GM19455 (cell line): ENCODE measurements around the gene ARPC1B.
"Not testable (repeated sequence)": the region's sequence is repeated elsewhere in the genome, so short reads cannot be mapped to it uniquely, and the experiment has no call there.

ENCODE experiments used
- ATAC-seq: cut with Tn5 transposase; IDR thresholded peaks from one replicate; pipeline ENCODE4 v1.9.1; 2021; ENCODE audit not compliant: unreplicated experiment

The ARPC1B gene

DNA sequence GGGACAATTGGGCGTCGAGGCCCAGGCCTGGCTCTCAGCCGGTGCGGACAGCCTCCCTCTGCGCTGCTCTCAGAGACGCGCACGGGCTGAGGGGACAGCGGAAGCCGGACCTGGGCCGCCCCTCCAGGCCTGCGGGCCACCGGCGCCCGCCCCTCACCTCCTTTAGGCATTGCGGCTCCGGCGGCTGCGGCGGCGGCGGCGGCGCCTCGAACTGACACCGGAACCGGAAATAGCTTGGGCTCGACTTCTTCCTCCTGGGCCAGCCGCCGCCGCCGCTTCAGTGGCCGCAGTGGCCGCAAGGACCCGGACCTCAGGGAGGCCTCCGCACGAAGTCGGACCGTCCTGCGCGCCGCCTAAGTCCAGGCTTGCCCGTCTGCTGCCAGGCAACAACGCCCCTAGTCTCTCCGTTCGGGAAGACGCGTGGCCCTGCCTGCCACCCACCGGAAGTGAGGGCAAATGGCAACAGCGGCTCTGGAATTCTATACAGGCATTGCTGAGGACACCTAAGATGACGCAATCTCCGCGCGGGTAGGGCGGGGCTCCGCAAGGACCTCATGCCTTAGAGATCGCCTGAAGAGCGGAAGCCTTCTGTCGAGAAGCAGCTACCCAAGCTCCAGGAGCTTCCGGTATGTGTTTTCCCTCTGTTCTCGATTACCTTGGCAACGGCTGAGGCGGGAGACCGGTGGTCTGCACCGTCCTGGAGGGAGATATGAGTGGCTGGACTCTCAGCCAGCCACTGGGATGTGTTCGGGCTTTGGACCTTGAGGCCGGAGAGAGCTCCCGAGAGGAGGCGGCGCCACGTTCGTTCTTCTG is 34.1 kb downstream of the ARPC1B start, which contains the start of the genes BUD31 and PDAP1:
TSS of gene BUD31 (plus strand) at position 591 of the 813 bp plus-strand sequence. CDS start 2,124 bp downstream, outside the sequence.
TSS of gene PDAP1 (minus strand) at position 219 of the 813 bp plus-strand sequence. CDS start at position 170, 49 bp downstream.
- peak; percentile 71 for ATAC-seq

DNA sequence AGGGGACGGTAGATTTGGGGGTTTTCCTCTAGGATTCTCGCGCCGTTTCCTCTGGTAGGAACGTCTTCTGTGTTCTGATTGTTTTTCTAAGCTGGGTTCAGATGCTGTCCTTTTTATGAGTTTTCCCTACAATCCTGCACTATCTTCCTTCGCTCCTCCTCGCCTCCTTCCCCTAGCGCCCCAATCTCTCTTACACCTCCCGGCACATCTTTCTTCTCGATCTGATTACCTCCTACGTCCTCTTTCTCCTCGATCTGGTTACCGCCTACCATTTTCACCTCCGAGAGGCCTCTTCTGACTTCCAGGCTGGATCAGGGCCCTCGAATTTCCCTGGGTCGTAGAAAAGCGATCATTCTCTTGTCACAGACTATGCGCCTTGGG is 34.7 kb downstream of the ARPC1B start:
- ATAC-seq = no peak

DNA sequence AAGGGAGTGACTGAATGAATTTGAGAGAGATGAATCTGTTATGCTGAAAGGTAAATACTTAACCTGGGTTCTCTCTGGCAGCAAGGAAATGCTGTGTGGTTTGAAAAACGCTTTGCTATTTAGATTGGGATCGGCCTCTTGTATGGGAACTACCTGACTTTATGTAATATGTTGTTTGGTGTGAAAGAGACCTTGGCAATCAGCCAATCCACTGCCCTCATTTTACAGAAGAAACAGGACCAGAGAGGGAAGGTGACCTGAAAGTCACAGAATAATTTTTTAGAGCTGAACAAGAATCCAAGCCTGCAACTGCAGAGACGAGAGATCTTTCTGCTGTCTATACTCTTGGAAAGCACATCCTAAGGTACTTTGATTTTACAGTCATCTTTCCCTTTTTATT is 35.3 kb downstream of the ARPC1B start:
- no peak for ATAC-seq

DNA sequence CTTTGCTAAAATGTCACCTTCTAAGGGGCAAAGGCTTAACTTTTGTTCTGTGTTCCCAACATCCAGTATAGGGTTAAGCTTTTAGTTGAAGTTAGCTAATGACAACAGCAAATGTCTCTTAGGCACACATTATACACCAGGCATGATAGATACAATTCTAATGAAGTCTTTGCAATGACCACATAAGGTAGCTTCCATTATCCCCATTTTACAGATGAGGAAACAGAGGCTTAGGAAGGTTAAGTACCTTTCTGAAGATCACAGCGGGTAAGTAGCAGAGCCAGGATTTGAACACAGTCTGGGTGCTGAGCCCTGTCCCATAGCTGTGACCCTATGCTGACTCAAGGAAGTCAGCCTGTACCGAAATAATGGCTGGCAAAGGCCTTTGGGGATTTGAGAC is 36.1 kb downstream of the ARPC1B start:
- no peak for ATAC-seq

DNA sequence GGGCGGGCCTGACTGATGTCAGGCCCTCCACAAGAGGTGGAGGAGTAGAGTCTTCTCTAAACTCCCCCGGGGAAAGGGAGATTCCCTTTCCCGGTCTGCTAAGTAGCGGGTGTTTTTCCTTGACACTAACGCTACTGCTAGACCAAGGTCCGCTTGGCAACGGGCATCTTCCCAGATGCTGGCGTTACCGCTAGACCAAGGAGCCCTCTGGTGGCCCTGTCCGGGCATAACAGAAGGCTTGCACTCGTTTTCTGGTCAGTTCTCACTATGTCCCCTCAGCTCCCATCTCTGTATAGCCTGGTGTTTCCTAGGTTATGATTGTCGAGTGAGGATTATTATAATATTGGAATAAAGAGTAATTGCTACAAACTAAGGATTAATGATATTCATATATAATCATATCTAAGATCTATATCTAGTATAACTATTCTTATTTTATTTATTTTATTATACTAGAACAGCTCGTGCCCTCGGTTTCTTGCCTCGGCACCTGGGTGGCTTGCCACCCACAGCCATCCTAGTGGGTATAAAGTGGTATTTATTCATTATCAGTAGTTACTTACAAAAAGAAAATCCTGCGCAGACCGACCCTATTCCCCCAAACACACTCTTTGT is 41.1 kb downstream of the ARPC1B start:
- ATAC-seq = not testable (repeated sequence)

DNA sequence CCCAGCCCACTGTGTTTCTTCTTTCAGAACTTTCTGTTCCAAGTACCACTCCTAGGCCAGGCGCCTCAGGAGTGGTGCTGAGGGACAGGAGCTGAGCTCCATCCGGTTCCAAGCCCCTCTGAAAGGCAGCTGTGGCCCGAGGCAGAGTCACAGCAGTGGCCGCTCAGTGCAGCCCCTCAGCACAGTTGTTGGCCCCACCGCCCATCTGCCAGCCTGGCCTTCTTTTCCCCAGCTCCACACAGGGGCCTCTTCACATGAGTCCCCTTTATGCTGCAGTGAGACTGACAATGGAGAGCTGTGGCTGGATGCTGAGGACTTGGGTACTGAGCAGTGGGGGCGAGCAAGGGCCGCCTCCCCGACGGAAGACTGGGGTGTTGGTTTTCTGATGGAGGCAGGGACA is 43.7 kb downstream of the ARPC1B start:
- no peak for ATAC-seq

DNA sequence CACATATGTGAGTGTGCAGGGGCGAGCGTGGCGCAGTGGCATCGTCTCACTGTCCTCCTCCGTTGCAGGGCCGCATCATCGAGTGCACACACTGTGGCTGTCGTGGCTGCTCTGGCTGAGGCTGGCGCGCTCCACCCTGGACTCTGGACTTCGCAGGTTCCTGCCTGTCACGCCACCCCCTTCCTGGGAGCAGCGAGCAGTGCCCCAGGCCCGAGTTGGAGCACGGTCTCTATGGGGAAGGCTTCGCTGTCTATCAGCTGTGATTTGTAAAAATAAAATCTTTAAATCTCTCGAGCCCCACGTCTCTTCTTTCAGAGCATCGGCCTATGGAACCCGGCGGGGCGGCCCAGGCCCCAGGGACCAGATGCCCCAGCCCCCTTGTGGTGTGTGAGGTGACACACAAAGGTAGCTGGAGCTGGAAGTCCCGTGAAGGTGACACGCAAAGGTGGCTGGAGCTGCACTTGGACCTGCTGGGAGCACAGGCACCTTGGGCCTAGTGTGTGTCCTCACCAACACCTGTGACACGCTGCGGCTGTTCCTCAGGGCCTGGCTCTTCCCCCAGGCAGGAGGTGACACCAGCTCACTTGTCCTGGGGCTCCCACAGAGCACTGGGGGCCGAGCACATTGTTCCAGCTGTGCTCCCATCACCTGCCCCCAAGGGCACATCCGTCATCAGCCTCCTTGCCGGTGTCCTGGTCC is 44.9 kb downstream of the ARPC1B start:
- ATAC-seq = no peak

DNA sequence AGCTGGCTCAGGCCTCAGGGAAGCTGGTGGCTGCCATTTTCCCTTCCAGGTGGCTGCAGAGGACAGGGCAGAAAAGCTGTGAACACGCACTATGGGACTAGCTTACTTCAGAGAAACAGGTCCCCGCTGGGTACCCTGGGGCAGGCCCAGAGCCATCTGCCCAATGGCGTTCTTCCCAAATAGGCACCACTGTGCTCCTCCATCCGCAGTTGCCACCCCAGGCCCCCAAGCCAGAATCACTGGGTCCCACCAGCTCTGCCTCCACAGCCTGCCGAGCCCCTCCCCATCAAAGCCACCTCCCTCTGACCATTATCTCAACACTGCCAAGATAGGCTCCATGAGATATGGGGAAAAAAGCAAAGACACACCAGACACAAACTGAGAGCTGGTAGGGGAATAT is 45.7 kb downstream of the ARPC1B start:
- no peak for ATAC-seq

DNA sequence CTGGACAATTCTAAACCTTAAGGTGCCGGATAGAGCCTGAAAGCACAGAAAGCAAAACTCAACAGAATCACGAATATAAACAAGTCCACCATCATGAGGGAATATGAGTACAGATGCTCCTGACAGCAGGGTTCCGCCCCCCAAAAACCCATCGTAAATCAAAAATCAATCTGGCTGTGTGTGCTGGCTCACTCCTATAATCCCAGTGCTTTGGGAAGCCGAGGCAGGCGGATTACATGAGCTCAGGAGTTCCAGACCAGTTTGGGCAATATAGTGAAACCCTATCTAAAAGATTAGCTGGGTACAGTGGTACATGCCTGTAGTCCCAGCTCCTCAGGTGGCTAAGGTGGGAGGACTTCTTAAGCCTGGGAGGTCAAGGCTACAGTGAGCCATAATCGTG is 46.5 kb downstream of the ARPC1B start:
- ATAC-seq = no peak

DNA sequence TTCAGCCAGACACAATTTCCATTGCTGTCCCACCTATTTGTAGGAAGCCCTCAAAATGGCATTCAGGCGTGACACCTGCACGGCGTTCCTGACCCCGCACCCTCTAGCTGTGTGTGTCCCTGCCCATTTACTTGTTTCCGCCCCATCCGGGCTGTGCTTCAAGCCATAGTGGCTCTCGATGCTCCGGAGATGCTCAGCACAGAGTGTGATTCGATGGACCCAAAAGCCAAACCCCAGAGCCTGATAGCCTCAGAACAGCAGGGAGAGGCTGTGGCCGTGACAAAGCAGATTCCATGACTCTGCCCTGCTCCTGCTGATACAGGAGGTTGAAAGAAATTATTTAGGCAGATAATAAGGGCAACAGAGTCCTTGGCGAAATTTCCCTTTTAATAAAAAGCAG is 47.7 kb downstream of the ARPC1B start:
- ATAC-seq = no peak

DNA sequence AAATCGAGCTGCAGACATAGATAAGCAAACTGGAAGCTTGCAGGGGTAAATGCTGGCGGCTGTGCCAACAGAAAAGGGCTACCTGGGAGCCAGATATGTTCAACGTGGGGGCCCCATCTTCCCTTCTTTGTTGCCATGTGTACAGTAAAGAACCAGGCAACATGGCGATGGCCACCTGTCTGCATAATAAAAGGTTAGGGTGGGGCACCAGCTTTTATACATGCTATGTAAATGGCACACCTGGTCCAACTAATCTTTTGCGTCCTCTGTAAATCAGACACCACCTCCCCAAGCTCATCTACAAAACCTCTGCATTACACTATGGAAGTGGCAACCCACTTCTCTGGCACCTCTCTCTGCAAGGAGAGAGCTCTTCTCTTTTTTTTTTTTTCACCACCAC is 48.1 kb downstream of the ARPC1B start:
- ATAC-seq = no peak

DNA sequence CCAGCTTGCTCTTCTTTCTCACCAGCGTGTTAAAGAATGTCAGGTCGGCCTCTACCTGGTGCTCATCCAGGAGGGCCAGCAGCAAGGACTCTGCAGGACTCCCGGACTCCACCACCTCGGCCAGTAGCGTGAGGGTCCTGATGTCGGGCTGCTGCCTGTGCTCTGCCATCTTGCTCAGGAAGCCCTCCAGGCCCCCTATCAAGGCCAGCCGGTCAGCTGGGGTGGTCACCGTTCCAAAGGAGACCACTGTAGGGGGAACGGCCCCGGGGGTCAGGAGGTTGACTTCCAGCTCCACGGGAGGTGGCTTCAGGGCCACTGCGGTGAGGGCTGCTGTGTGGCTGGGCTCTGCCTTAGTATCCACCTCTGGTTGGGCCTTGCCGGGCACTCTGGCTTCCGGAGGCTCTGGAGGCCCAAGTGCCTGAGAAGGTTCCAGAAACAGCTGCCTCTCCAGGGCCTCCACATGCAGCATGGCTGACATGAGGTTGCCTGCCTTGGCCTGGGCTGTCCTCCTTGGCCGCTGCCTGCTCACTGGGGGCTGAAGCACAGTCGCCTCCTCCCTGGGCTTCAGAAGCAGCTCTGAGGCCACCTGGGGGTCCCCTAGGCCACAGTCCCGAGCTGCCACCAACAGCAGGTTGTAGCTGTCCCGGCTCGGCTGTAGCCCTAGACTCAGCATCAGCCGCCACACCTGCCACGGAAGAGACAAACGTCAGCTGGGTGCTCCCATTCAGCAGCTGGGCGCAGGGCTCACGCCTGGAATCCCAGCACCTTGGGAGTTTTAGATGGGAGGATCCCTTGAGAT is 50.6 kb downstream of the ARPC1B start:
- ATAC-seq = no peak

DNA sequence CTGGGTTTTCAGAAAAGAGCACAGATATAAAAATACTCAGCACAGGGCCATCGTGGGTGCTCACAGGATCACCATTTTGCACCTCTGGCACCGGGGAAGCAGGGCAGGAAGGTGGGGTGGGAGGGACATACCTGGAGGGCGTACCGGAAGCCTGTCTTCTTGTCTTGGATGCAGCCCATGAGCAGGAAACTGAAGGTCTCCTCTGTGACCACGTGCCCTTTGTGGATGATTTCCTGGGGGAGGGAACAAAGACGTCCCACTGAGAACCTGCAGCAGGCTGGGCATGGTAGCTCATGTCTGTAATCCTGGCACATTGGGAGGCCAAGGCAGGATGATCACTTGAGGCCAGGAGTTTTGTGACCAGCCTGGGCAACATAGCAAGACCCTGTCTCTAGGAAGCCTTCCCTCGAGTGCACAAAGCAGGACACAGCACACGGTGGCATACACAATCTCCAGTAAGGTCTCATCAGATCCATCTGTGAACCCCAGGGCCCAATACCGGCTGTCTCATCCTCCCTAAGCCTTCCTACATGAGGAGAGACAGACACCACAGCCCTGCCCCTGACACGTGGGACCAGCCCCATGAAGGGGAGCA is 54.5 kb downstream of the ARPC1B start:
- ATAC-seq = no peak

DNA sequence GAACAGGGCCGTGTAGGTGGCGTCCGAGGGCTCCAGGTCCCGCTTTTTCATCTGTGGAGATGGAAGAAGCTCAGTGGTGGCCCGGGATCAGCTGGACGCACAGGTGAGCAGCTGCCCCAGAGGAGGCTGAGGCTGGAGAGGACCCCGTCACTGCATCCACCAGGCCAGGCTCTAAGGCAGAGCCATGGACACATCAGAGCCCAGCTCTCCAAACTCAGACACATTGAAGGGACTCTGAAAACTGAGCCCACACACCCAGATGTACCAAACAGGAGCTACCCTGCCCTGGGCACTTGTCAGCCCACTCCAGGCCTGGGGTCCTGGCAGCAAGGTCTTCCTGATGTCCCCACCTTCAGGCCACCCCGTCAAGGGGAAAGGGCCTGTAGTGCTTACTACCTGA is 55.2 kb downstream of the ARPC1B start:
- no peak for ATAC-seq

DNA sequence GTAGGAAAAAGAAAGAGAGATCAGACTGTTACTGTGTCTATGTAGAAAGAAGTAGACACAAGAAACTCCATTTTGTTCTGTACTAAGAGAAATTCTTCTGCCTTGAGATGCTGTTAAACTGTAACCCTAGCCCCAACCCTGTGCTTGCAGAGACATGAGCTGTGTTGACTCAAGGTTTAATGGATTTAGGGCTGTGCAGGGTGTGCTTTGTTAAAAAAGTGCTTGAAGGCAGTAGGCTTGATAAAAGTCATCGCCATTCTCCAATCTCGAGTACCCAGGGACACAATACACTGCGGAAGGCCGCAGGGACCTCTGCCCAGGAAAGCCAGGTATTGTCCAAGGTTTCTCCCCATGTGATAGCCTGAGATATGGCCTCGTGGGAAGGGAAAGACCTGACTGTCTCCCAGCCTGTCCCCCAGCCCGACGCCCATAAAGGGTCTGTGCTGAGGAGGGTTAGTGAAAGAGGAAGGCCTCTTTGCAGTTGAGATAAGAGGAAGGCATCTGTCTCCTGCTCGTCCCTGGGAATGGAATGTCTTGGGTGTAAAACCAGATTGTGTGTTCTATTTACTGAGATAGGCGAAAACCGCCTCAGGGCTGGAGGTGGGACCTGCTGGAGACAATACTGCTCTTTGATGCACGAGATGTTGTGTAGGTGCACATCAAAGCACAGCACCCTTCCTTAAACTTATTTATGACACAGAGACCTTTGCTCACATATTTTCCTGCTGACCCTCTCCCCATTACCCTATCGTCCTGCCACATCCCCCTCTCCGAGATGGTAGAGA is 57.4 kb downstream of the ARPC1B start:
- not testable (repeated sequence) for ATAC-seq

DNA sequence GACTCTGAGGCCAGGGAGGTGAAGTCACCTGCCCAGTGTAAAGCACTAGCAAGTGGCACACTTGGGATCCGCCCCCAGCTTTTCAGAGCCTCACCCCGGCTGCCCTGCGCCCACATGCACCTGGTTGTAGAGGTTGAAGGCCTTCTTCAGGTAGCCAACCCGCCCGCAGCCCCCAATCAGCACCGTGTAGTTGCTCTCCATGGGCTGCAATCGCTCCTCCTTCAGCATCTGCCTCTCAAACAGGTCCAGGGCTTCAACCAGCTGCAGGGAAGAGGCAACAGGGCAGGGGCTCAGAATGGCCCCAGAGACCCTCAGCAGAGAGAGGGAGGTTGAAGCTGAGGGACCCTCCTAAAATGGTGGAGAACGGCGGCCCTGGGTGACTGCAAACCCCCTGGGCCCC is 58.6 kb downstream of the ARPC1B start:
- no peak for ATAC-seq

DNA sequence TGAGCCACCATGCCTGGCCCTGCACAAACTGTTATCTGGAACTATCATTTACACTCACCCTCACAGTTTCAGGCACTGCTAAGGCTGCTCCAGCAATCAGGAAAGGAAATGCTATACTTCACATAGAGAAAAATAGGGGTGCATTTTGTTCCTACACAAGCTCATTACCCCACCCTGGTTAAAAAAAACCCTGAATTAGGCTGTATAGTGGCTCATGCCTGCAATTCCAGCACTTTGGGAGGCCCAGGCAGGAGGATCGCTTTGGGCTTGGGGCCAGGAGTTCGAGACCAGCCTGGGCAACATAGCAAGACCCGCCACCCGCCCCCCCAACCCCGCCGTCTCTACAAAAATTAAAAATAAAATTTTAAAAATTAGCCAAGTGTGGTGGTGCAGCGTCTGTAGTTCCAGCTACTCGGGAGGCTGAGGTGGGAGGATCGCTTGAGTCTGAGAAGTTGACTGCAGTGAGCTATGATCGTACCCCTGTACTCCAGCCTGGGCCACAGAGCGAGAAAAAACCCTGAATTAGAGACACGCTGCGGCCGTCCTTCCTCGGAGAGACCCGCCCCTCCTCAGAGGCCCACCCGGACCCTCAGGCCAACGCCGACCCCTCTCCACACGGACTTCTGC is 63.5 kb downstream of the ARPC1B start:
- peak; percentile 10 for ATAC-seq

DNA sequence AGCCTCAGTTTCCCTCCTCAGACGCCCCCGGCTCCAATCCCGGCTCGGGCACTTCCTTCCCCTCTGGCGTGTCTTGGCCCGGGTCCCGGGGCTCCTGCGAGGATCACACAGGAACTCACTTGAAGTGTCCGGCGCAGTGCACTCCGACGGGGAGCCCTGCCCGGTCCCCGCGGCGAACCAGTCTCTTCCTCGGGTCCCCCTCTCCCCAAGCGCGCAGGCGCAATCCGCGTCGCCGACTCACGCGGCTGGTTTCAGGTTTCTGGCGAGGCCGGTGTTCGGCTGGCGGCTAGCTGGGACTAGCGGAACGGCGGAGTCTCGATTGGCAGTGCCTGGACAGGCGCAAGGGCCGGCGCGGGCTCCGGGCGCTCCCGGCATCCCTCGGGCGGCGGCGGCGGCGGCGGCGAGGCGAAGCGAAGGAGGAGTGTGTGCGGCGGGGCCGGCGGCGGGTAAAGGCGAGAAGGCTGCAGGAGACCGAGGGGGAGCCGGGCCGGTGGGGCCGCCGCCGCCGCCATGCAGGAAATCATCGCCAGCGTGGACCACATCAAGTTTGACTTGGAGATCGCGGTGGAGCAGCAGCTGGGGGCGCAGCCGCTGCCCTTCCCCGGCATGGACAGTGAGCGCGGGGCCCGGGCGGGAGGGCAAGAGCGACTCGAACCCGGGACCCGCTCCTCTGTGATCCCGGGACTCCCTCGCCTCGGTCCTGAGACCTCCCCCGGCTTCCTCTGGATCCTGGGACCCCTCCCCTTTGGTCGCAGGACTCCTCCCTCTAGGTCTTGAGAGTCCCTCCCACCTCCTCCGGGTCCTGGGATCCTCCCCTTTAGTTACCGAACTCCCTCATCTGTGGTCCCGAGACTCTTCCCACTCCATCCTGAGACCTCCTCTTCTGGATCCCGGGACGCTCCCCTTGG is 64.3 kb downstream of the ARPC1B start, which contains the start of the genes CPSF4 and PTCD1:
TSS of gene CPSF4 (plus strand) at position 371 of the 908 bp plus-strand sequence. CDS start at position 511, 140 bp downstream.
TSS of gene PTCD1 (minus strand) at position 226 of the 908 bp plus-strand sequence. CDS start 3,556 bp downstream, outside the sequence.
- peak; percentile 95 for ATAC-seq
